GM19025 (cell line): Measurements from ENCODE around the gene XPC.

Source experiments
- ATAC-seq: cut with Tn5 transposase; IDR thresholded peaks from one replicate; pipeline ENCODE4 v1.9.1; 2021; ENCODE audit warnings: mild to moderate bottlenecking, low read depth, moderate library complexity; ENCODE audit not compliant: unreplicated experiment

The XPC gene

DNA sequence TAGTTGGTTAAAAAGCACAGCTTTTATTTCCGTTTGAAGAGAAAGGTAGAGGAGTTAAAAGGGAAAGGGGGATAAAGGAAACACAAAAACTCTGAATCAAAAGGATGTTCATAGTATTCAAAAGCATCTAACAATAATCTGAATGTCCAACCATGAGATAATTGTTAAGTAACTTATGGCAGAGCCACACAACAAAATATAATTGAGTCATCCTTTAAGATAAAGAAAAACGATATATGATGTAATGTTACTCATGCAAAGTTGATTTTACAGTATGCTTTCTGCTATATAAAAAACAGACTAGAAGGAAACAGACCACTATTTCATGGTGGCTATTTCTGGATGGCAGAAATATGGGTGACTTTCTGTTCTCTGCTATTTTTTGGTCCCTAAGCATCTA, 3.9 kb downstream of the XPC start:
- ATAC-seq, result no peak

DNA sequence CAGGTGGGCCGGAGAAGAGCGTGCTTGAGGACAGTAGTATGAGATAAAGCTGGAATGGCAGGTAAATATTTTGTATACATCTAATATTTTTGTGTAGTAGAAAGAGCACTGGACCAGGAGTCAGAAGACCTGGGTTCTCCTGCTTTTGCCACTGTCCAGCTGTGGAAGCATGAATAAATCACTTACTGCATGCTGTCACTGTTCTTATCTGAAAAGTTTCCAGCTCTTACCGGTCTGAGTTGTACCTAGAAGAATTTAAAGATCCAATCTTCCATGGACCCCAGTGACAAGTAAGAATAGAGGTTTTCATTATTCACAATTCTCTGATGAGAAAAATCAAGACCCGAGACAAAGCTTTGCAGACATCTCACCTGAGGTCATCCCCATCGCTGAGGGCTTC, 5.9 kb downstream of the XPC start:
- ATAC-seq, result no peak

DNA sequence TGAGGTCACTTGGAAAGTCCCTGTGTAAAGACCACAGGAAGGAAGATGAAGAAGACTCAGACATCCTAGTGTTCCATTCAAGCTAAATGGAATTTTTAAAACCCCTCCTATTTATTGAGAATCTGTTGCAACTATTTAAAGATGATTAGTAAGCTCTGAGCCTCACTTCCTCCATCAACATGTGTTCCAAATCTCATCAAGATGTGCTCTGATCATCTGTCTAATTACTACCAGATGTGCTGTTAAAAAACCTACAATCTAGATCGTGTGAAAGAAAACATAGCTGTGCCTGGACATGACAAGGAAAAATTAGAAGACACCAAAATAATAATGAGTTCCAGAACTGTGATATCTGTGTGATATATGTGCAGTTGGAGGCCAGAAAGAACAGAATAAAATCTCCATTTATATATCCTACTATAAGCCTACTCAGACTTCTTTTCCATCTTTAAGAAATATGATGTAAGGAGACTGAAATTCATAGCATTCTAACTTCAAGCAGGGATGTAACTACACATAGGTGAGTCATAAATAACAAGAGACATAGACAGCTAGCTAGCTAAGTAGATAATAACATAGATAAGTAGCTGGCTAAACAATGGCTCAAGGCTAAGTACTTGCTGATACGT, 7.8 kb downstream of the XPC start:
- ATAC-seq, result no peak

DNA sequence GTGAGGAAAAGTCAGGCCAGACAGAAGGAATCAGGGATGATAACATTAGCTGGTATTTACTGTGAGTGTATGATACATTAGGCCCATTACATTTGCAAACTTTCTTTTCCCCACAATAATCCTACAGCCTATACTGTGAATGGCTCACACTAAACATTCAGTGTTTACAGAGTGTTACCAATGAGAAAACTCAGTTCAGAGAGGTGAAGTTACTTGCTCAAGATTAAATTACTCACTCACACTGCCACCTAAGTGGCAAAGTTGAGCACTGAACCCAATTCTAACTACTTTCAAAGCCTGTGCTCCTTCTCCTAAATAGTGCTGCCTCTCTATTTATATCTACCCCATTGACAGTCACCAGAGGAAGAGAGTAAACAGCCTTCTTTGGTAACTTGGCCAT, 8.5 kb downstream of the XPC start:
- ATAC-seq, result no peak

GRCh38 chr3:14169435-14169834, 9.0 kb downstream of the XPC start:
- no peak for ATAC-seq

- no peak for ATAC-seq
These were observed 11.4 kb downstream of the XPC start for GRCh38 chr3:14166877-14167603.

GRCh38 chr3:14162178-14162577, 16.2 kb downstream of the XPC start:
- ATAC-seq, result no peak

DNA sequence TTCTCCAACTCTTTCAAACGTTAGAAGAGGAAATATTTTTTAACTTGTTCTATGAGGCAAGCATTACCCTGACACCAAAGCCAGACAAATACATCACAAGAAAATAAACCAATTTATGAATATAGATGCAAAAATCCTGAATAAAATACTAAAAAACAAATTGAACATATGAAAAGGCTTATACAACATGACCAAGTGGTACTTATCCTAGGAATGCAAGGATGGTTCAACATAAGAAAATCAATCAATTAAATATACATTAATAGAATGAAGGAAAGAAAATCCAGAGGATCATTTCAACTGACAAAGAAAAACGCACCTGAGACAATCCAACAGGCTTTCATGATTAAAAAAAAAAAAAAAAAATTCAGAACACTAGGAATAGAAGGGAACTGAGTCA, 17.1 kb downstream of the XPC start:
- ATAC-seq, result no peak

DNA sequence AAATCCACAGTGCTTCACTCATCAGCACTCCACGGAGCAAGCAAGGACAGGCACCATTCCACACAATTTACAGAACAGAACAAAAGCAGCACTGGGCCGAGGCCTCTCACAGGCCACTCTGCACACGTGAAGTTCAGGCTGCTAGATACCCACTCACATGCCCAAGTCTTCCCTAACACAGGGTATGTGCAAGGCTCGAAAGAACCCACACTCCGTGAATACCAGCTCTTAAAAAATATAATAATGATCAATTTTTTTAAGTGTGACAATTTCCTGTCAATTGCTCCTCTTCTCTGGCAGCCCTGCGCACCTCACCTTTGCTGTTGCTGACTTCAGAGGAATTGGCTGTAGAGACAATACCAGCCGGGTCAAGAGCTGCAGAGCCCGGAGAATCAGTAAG, 19.0 kb downstream of the XPC start:
- no peak for ATAC-seq

DNA sequence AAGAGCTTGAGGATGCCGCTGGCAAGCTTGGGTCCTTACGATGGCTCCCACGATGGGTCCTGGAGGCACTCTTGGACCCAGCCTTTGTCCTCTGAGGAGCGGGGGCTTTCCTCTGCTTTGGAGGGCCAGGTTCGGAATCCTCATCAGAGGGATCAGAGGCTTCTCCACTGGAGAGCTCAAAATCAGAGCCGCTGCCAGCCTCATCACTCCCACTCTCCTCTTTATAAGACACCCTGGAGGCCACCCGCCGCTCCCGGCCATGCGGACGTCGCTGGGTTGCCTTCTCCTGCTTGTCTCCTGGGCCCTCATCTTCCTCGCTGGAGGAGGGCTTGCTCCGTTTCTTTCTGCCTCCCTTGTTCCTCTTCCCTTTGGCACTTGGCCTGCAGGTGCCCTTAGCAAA, 20.0 kb downstream of the XPC start:
- ATAC-seq, result no peak

DNA sequence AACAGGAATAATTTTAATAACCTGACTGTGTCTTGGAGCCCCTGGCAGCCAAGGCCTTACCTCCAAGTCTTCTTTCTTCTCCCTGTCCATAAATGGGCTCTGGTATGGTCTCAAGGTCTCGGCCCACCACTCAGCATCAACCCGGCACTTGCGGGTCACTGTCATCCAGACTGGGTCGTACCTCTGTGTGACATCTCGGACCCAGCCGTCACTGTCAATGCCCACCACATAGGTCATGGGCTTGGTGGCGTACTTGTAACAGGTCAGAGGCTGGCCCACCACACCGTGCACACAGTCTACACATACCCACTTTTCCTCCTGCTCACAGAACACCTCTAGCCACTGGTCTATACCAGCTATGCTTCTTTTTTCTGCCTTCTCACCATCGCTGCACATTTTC, 20.4 kb downstream of the XPC start:
- ATAC-seq, result no peak

DNA sequence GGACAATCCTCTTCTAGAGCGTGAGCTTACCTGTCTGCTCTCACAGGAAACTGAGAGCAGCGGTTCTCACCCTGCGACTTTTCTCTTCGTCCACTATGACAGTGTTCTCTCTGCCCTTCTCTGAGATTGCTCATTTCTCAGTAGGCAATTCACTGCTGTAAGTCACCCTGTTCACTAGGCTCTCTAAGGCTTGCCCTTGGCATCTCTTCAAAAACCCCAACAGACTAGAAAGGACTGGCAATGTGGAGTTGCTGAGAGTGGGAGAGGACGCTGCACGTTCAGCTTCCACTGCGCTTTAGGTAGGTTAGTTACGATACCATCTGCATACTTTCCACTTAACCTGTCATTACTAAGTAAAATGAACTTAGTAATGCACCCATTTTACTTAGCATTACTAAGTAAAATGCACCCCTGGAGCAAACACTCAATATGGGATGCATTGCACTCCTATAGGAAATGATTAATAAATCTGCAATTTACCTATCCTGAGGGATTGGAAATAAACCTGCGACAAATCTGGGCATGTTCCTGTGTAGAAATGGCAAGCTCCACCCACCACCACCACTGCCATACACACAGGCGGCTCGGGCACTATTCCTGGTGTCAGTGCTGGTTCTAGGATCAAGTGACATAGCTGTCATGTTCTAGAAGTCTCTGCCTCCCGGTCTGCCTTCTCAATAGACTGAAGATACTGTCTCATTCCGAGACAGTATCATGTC, 21.4 kb downstream of the XPC start:
- ATAC-seq, result no peak

DNA sequence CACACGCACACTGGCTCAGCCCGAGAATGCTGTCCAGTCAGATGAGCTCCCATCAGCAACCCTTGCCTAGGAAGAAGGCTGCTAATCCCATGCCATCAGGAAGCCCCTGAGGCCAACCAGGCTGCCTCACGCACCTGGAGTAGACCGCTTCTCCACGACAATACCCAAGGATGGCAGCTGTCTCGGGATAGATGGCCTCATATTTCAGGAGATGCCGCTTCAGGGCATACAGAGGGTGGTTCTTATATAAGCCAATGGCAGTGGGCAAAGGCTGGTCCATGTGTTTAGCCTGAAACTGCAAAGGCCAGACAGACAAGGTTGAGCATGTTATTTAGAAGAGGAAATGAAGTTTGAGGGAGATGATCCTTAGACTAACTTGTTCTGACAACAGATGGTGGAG, 22.2 kb downstream of the XPC start:
- ATAC-seq, result no peak

DNA sequence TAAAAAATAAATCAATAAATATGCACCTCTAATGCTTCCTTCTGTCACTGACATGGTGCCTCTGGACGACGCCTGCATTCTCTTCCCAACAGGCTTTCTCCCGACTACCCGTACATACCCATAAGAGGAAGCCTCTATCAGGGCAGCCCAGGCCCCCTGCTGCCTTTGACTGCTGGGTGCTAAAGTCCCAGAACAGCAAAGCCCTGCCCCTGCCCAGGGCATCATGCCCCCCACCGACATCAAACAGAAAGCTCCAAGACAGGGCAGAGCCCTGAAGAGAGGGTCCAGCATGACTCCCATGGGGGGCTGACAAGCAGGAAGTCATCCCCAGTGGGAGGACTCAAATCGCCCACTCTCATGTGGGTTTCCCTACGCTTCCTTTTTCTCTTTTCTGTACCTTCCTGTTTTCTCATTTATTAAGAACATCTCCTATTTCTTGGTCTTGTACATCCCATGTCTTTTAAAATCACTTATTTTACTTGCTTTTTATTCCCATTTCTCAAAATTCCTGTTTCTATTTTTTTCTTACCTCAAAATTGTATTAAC, 23.4 kb downstream of the XPC start:
- no peak for ATAC-seq

- no peak for ATAC-seq
These were observed 24.1 kb downstream of the XPC start for GRCh38 chr3:14154276-14154675.

DNA sequence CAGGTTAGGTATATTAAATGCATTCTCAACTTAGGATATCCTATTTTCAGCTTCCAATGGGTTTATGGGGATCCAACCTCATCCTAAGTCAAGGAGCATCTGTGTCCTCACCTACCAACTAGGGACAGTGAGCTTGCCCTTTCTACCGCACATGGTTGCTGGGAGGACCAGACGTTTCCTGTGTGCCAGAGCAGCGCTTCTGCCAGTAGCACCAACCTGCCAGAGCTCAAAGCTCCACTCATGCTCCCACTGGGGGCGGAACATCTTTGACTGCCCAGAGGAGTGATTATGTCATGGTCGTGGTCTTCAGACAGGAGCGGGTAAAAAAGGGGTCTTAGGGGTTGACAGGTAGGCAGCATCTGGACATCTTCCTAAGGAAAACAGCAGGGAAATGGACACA, 24.7 kb downstream of the XPC start:
- ATAC-seq, result no peak

GRCh38 chr3:14152963-14153355, 25.4 kb downstream of the XPC start:
- no peak for ATAC-seq

- no peak for ATAC-seq
These were observed 26.0 kb downstream of the XPC start for GRCh38 chr3:14152233-14152962.

GRCh38 chr3:14151471-14152083, 26.8 kb downstream of the XPC start:
- no peak for ATAC-seq

DNA sequence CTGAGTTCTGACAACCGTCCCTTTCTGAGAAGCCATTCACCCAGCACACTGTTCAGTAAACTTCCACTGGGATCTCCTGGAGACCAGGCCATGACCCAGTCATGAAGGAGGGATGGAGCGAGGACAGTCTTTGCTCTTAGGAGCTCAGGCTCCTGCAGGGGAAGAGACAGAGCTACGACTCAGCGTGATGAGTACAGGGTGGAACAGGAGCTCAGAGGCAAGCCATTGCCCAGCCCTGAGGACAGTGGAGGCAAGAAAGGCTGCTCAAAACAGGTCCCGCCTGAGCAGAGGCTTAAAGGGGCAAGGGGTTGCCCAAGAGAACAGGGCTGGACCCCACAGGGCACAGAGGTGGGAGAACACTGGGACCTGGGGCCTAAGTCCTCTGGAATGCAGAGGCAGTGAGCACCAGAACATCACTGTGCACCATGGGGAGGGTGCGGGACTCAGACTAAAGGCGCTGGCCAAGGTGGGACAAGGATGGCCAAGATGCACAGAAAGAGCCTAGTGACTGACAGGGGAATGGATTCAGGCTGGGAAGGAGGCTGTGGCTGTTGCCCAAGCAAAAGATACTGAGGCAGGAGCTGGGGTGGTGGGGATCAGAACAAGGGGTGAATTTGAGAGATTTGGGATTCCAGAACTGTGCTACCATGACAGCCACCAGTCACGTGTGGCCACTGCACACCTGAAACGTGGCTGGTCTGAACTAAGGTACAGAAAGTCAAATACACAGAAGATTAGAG, 27.7 kb downstream of the XPC start:
- no peak for ATAC-seq
